HG03025 (cell line): ENCODE results near the gene CLIP3.
"Not testable (repeated sequence)": the region's sequence is repeated elsewhere in the genome, so short reads cannot be mapped to it uniquely, and the experiment has no call there.

Experiments
- ATAC-seq: cut with Tn5 transposase; IDR thresholded peaks from one replicate; pipeline ENCODE4 v1.9.1; 2021; ENCODE audit warnings: mild to moderate bottlenecking, moderate library complexity; ENCODE audit not compliant: unreplicated experiment, low FRiP score

CLIP3 gene

GRCh38 chr19:35983177-35983576 lies 49.5 kb downstream of the CLIP3 start:
- ATAC-seq = no peak

GRCh38 chr19:35980997-35981396 lies 51.7 kb downstream of the CLIP3 start:
- ATAC-seq = not testable (repeated sequence)

DNA sequence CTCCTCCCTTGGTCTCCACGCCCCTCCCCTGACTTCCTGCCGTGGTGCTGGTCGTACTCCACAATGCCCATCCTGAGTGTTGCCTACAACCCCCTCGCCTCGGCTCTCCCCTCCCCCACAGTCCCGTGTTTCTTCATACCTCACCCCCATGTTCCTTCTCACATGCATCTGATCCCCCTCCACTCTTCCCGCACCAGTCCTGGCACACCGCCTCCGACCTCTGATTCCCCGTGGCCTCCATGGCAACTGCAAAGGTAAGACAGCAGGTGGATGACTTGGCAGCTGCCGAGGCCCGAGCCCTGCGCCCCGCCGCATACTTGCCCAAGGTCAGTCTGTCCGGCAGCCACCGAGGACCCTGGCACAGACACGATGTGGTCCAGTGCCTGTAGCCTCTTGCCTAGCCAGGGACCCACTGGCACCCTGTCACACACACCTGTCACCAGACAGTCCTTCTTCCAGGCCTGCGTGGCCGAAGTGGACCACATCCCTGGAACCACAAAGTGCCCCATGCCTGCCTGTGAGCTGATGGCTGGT lies 53.8 kb downstream of the CLIP3 start:
- ATAC-seq = no peak

GRCh38 chr19:35978271-35978670 lies 54.4 kb downstream of the CLIP3 start:
- ATAC-seq = no peak

DNA sequence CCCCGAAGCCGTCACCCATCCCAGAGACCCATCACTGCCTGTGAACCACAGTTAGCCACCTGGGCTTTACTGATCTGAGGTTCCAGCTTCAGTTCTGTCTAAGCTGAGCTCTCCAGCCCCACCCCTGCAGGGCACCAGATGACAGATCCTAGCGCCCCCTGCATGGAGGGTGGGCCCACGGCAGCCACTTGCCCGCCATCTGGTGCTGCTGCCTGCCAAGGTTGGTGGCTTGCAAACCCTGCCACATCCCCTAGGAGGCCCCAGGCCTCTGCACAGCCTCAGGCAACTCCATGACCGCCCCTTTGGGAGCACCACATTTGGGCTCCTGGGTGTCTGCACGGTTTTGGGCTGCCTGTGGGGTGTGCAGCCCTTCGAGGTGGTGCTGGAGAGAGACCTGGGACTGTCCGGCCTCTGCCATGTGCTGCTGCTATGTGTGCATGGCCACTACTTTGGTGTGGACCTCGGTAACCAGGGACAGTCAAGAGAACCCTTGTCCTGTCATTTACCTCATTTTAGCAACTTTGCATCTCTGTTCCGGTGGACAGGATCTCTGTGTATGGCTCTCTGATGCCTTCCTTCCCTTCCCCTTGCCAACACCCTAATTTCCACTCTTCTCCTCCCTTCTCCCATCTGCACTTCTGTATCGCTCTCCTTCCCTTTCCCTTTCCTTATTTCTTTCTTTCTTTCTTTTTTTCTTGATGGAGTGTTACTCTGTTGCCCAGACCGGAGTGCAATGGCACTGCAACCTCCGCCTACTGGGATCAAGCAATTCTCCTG lies 55.0 kb downstream of the CLIP3 start:
- ATAC-seq = no peak

DNA sequence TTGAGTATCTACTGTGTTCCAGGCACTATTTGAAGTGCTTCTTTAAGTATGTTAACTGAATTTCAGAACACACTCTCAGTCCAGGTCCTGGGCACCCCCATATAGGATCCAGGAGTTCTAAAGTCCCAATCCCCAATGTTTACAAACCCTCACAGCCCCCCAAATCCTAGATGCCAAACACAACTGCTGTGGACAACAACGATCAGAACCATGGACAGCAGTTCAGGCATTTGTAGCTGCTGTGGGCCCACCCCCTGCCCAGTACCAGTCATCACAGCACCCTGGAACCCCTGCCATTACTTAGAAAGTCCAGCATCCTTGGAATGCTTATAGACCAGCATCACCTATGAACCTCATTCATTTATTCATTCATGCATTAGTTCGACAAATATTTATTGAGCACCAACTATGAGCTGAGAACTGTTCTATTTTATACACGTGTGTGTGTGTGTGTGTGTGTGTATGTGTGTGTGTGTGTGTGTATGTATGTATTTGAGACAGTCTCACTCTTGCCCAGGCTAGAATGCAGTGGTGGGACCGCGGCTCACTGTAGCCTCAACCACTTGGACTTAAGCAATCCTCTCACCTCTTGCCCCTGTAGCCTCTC lies 57.0 kb downstream of the CLIP3 start:
- no peak for ATAC-seq

DNA sequence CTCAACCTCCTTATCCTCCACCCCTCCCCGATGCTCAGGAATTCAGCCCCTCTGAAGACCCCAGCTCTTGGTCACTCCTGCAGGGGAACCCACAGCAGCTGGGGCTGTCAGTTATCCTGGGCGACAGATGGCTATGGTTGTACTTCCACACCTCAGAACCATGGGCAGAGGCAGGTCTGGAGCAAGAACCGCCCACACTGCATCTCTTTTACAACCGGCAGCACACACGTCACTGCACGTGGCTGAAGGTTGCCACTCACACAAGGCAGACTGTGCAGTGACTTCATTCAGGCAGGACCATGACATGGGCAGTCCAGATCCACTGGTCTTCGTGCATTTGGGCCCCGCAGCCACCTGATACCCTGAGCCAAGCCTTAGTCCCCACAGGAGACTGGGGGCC lies 59.2 kb downstream of the CLIP3 start:
- ATAC-seq = no peak

DNA sequence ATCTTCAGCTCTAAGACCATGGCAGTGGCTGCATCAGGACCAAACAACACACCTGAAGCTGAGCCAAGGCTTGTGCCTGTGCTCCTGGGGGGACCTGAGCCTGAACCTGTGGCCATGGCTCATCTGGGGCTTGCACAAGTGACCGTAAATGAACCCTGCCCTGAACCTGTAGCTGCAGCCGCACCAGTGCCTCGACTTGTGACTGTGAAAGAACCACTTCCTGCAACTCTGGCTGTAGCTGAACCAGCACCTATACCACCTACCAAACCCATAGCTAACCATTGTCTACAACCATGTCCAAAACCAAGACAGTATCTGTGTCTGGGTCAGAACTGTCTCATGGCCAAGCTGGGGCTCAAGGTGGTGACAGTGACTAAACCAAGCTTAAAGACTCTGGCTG lies 65.9 kb downstream of the CLIP3 start:
- ATAC-seq = no peak
